CD1c-positive myeloid dendritic cell (primary cell): ENCODE results near the gene CPO.

Source experiments
- DNase-seq: peaks from one replicate; pipeline ENCODE4 v3.0.0-alpha.2; 2016; ENCODE audit errors: extremely low spot score

Gene CPO

GRCh38 chr2:207014424-207014823 is 75.1 kb downstream of the CPO start:
- no peak for DNase-seq

DNA sequence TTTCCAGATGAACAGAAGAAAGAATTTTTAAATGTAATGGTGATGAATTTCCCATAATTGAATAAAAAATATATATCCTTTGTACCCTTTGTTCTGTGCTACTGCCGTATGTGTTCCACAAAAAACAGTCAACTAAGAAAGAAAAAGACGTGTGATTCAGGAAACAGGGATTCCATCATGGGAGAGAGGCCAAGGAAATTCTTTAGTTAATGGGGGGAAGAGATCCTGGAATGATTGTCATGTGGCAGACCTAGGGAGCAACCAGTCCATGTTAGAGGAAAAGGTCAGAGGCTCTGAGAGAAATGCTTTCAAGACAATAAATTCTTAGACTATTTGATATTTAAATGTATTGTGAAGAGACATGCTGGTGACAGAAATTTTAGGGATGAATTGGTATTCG is 76.6 kb downstream of the CPO start:
- no peak for DNase-seq
